ENCODE measurements around the gene OTUB2. TPM values are rescaled to one million over a fixed set of nuclear protein-coding genes. Genes with fewer than 3 reads are reported as not detected.

Gene OTUB2
- total RNA-seq: 1 to 10 TPM; 1.3 to 2.4 TPM

DNA sequence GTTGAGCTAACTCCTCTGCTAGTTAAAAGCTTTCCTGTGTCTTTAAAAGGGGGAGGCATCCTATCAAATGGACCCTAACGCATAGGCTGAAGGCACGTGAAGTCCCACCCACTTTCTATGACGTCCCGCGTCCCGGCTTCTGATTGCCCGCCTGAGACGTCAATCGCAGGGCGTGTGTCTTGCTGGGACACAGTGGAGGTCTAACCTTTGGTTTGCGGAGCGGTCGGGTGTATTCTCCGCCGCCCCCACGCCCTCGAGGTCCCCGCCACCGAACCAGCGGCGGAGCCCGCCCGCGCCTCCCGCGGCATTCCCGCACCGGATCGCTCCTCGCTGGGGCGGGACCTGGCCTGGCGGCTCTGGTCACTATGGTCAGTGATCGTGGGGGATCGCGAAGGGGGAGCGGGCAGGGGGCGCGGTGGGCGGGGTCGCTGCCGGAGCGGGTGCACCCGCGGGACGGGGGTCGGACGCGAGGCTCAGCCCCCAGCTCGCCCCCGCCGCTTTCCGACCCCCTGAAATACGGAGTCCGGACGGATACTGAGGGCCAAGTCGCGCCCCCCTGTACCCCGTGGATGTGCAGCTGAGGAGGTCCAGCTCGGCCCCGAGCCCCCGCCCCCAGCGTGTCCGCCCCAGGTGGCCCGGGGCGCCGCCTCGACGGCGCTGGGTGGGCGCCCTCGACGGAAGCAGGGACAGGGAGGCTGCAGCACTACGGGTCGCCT is at the start of gene OTUB2:
TSS of gene OTUB2 (plus strand) at position 168 of the 716 bp plus-strand sequence. CDS start at position 366, 198 bp downstream.

DNA sequence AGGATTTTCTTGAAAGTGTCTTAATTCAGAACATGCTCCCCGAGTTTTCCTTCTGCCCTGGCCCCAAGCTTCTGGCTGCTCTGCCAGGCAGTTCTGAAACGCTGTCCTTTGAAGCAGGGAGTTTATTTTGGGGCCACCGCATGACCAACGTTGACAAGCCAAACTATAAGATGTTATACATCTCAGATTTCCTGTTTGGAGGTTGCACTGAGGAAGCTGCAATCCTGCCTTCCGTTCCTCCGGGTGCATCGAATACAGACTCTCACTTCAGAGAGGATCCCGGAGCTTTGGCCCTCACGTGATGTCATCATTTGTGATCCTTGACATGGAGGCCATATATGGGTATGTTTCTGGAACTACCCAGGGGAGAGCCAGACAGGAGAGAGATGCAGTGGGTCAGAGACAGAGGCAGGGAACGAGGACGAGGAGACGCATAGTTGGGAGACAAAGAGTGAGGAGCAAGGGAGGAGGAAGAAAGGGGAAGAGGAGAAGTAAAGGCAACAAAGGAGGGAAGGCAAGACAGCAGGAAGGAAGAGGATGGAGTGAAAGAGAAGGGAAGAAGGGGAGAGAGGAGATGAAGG is 49.6 kb upstream of the OTUB2 start, which contains the start of gene ASB2:
TSS of gene ASB2 (minus strand) at position 94 of the 581 bp plus-strand sequence. CDS start 12,031 bp downstream, outside the sequence.

DNA sequence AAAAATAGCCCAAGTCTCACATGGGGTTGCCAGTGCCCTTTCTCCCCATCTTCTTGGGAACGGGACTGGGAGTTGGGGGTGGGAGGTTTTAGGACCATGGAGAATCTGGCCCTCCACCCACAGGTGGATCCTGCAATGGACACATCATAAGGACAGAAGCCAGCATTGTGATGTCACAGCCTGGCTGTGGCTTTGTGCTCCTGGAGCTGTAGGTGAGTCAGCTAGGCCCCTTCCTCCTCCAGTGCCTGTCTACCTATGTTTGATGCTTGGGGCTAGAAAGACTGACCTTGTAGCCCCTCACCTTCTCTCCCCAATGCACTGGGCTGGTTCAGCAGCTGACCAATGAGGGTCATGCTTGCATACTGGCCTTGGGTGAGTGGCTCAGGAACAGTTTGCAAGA is 29.1 kb upstream of the OTUB2 start, which contains the start of gene CCDC197:
TSS of gene CCDC197 (plus strand) at position 220 of the 400 bp plus-strand sequence. CDS start 831 bp downstream, outside the sequence.

DNA sequence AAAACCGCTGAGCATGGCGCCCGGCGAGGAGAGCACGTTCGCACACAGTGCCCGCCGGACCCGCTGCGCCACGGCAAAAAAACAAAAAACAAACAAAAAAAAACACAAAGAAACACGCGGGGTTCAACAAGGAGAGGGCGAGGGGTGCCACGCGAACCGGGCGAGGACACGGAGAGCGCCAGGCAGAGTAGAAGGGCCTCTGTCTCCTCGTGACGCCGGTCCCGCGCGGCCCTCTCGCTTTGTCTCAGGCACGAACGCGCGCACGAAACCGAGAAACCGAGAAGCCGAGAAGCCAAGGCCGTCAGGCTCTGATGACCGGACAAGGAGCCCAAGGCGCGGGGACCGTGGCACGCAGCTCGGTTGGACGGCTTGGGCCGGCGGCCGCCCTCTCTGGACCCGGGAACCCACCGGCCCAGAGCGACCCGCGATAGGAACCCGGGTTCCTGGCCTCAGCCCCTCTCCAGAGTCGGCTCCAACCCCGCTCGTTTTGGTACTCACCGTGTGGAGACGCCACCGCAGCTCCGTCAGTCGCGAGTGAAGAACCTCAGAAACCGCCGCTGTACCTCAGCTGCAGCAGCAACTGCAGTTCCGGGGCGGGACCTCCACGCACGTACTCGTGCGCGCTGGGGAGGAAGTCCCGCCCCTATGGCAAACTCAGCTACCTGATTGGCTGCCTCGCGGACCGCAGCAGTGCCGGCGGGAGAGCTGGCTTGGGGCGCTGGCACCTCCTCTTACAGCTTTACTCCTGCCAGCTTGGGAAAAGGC is 54.7 kb downstream of the OTUB2 start, which contains the start of the genes DDX24 and IFI27L1:
TSS of gene DDX24 (minus strand) at position 582 of the 765 bp plus-strand sequence. CDS start 1,460 bp downstream, outside the sequence.
TSS of gene IFI27L1 (plus strand) at position 690 of the 765 bp plus-strand sequence. CDS start 15,628 bp downstream, outside the sequence.

Other genes with a start within 250 kb of the OTUB2 start
- not detected for gene PRIMA1, start 237.9 kb upstream of the OTUB2 start, total RNA-seq
- not detected for gene FAM181A, start 99.0 kb upstream of the OTUB2 start, total RNA-seq
- 1 to 10 TPM; 1.7 to 3.1 TPM for gene ASB2, start 49.8 kb upstream of the OTUB2 start, total RNA-seq
- gene CCDC197, start 29.0 kb upstream of the OTUB2 start, total RNA-seq: not detected
- gene DDX24, start 54.9 kb downstream of the OTUB2 start, total RNA-seq: 100 to 1,000 TPM; 147 to 153 TPM
- 10 to 100 TPM; 16.7 to 20.3 TPM for gene IFI27L1, start 55.0 kb downstream of the OTUB2 start, total RNA-seq
- gene IFI27, start 84.4 kb downstream of the OTUB2 start, total RNA-seq: 1,000 to 10,000 TPM; 1,659 to 2,734 TPM
- 100 to 1,000 TPM in 1 of 2 donors, 10 to 100 TPM in 1; 53.6 to 104 TPM for gene IFI27L2, start 103.3 kb downstream of the OTUB2 start, total RNA-seq
- under 1 TPM in 1 of 2 donors, not detected in 1; 0.34 TPM for gene PPP4R4, start 148.0 kb downstream of the OTUB2 start, total RNA-seq

All from melanocyte of skin (primary cell).